ENCODE results near the gene GGTLC1. TPM values are rescaled to one million over a fixed set of nuclear protein-coding genes. Genes with fewer than 3 reads are reported as not detected.

GGTLC1 gene
- total RNA-seq, 1 donor from 2014 or later = not detected

DNA sequence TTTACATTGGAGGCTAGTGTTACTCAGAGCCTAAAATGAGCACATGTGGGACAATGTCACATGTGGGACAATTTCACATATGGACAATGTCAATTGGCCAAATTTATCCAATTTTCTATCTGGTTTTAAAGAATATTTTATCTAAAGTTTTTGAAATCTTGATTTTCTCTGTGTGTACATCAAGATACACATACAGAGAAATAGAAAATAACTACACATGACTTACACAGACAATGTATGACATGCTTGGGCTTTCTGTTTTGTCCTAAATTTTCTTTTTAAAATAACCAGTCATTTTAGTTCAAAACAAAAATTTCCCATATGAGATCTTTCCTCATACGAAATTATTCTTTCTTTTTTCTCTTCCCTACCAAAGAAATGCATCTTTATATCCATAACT, 24.6 kb downstream of the GGTLC1 start:
- no peak for DNase-seq

DNA sequence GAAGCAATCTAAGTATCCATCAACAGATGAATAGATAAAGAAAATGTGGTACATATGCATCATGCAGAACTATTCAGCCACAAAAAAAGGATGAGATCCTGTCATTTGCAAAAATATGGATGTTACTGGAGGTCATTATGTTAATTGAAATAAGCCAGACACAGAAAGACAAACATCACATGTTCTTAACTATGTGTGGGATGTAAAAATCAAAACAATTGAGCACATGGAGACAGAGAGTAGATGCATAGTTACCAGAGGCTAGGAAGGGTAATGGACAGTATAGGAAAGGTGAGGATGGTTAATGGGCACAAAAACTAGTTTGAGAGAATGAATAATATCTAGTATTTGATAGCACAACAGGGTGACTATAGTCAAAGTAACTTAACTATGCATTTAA, 26.3 kb downstream of the GGTLC1 start:
- DNase-seq = no peak

DNA sequence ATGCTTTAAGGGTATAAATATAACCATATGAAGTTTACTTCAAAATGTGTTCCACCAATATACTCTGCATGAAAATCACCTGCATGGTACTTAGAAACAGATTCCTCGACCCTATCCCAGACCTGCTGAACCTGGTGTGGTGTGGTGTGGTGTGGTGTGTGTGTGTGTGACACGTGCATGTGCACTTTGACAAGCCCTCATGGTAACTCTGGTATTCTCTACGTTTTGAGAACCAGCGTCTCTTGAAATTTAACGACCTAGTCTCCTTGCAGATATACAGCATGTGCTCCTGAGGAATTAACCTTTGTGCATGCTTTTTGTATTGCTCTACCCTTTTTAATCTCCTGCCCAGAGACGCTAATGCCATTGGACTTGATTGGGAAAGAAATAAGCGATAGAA, 29.5 kb downstream of the GGTLC1 start:
- no peak for DNase-seq

- no peak for DNase-seq
Measured at GRCh38 chr20:23955896-23956295, 32.7 kb downstream of the GGTLC1 start.

- no peak for DNase-seq
Measured at GRCh38 chr20:23954008-23954745, 34.4 kb downstream of the GGTLC1 start.

- DNase-seq = no peak
Measured at GRCh38 chr20:23946206-23946605, 42.4 kb downstream of the GGTLC1 start.

- DNase-seq = no peak
Measured at GRCh38 chr20:23943304-23943703, 45.3 kb downstream of the GGTLC1 start.

DNA sequence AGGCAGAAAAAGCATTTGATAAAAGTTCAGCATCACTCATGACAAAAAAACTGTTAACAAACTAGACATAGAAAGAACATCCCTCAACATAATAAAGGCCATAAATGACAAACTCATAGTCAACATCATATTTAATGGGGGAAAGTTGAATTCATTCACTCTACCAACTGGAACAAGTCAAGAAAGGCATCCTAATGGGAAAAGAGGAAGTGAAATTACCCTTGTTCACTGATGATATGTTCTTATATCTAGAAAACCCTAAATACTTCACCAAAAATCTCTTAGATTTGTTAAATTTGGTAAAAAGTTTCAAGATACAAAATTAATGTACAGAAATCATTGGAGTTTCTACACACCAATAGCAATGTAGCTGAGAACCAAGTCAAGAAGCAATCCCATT, 48.9 kb downstream of the GGTLC1 start:
- no peak for DNase-seq

- DNase-seq = no peak
Measured at GRCh38 chr20:23939063-23939462, 49.5 kb downstream of the GGTLC1 start.

DNA sequence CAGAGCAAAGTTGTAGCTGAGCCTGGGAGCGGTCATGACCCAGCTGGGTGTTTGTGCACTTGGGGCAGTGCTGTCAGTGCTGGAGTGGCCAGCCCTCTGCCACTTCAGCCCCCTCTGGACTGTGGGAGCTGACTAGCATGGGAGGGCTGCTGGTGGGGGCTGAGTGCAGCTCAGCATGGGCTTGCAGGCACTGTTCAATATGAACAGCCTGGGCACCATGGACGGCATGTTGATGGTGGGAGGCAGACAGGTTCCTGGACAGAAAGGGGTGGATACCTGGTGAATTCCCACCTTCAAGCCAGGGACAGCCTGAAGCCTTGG, 50.5 kb downstream of the GGTLC1 start:
- DNase-seq = no peak

DNA sequence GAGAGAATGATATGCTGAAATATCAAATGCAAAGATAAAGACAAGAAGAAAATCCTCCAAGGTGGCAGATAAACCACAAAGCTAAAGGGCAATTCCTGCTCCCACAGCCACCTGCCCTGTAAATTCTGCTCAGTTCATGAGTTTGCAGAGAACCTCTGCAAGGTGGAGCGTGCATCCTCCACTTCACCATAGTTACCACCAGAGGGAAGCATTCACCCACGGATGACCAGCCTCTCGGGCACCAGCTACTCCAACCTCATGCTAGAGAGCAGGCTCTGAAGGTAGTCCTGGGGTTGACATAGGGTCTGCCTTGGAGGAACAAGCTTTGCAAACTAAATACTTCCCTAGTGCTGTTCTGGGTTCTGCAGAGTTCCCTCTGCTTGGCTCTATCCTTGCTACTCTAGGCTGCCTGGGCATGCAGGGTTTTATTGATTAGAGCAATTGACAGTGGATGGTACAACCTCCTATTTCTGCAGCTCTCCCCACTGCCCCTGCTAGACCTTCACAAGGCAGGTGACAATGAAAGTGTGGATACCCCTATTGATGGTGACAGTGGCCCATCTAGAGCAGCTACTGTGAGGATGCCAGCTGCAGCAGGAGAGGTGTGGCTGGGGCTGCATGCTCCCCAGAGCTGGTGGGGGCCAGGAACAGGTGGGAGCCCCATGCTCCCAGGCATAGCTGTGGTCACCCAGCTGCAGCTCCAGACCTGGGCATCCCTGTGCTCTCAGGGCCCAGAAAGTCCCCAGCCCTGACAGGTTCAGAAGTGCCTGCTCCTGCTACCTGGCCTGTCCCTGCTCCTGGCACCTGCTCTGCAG, 51.1 kb downstream of the GGTLC1 start:
- DNase-seq = peak; percentile 85

Small RNA genes within 50 kb of the gene (small RNA-seq; reads per million reads assigned to genes)
- not detected for gene AL133466.1 (ENCODE audit: low replicate concordance)

Other genes starting within 250 kb of the GGTLC1 start
- not detected for gene CST1, start 237.8 kb downstream of the GGTLC1 start, total RNA-seq
- gene CST2, start 162.1 kb downstream of the GGTLC1 start, total RNA-seq = not detected
- not detected for gene CST5, start 109.0 kb downstream of the GGTLC1 start, total RNA-seq